Activated naive CD4-positive, alpha-beta T cell treated with anti-CD3 and anti-CD28 coated beads, Interleukin-2, amount 50 U/mL, for 72 hours (primary cell): ENCODE measurements around the gene EPS8L3. TPM values are rescaled to one million over a fixed set of nuclear protein-coding genes. Genes with fewer than 3 reads are reported as not detected.

Source experiments
- ATAC-seq, 2 donors: fragments of 150-1000 bp; cut with Tn5 transposase; 2 replicates each; pipeline ENCODE4 v1.10.0; 2021; ENCODE audit warnings: mild to moderate bottlenecking in 2 of 2, moderate library complexity in 2 of 2
- DNase-seq, 2 donors: peaks; one replicate each; pipeline ENCODE4 v3.0.0; 2021 to 2022; ENCODE audit warnings: low spot score in 2 of 2
- H3K27ac Mint-ChIP-seq, 2 donors: one replicate each; pipeline ENCODE4 v1.8.0; 2022; ENCODE audit warnings: mild to moderate bottlenecking in 2 of 2, mixed read lengths in 2 of 2
- H3K36me3 Mint-ChIP-seq, 2 donors: one replicate each; pipeline ENCODE4 v1.8.0; 2022; ENCODE audit warnings: mixed read lengths in 2 of 2
- H3K9me3 Mint-ChIP-seq, 2 donors: one replicate each; pipeline ENCODE4 v1.8.0; 2022; ENCODE audit warnings: mixed read lengths in 2 of 2
- total RNA-seq, 2 donors: library from RNA; stranded (reverse); gene quantifications; one replicate each; pipeline ENCODE4 v1.2.3, GENCODE V29; 2022

EPS8L3 gene
- total RNA-seq, 2 donors from 2014 or later, result not detected

DNA sequence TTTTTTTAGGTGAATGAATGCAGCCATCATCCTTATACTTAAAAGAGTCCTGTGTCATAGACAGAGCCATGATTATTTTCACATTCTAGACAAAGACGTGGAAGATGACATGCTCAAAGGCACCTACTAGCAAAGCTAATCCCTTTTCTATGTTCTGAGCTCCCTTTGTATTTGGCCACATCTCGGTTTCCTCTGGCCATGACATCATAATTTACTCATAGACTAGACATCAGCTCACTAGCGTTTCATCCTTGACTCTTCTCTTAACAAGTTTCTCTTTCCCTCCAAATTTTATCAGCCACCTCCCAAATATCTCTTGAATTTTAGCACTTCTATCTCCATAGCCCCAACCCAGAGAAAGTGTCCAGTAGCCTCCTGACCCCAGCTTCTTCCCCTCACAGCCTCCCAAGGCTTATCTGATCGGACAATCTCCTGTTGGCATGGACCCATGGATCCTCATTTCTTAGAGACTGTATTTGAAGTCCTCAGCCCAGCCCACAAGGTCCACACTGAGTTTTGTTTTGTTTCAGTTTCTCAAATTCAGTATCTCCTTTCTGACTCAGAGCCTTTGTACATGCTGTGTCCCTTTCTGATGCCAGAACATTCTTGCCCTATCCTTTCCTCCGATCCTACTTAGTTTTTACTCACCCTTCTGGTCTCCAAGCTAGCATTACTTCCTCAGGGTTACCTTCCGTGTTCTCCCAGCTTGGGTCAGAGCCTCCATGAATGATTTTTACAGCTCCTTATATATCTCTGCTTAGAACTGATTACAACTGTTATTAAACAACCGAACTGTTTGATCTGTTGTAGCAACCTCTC, 33.0 kb upstream of the EPS8L3 start:
- Mint-ChIP-seq H3K27ac (peak overlapping the region; percentile 7 to 54), H3K9me3 (no peaks in the 10 kb centered on the region), H3K36me3 (no peaks in the 10 kb centered on the region)
- DNase-seq (peak in 1 of 2 donors; percentile 0), ATAC-seq (peak; percentile 62 to 67)

DNA sequence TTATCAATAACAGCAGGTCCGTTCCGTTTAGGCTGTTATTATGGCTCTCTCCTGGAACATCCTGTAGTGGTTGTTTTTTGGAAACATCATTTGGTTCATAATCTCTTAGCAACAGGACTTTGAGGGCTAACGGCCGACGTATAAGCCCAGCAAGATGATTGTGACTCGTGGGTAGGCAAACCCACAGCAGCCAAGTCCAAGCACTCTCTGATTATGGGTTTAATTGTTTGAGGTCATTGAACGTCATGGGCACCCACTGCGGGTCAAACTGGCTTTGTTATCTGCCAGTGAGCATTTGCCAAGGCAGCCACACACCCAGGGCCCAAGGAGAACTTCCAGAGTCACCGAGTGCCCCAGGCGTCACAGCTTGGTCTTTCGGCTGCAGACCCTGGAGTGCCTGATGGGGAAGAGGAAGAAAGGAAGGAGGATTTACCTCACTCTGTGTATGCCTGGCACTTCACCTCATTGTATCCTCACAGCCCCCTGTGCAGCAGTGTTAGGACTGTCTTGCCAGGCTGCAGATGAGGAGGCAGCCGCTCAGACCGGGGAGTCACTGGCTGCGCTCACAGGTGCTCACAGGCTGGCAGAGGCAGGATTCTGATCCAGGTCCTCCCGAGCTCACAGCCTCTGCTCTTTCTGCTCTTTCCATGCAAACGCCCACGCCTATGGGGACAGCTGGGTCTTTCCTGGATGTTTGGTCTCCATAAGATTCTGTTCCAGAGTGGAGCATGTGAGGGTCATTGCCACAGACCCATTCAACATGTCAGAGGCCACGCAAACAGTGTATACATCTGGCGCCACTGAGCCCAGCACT, 30.8 kb upstream of the EPS8L3 start:
- Mint-ChIP-seq H3K36me3 (no peaks in the 10 kb centered on the region), H3K9me3 (no peaks in the 10 kb centered on the region), H3K27ac (peak overlapping the region in 1 of 2 donors; percentile 11)
- DNase-seq, result peak in 1 of 2 donors; percentile 45
- no peak for ATAC-seq

DNA sequence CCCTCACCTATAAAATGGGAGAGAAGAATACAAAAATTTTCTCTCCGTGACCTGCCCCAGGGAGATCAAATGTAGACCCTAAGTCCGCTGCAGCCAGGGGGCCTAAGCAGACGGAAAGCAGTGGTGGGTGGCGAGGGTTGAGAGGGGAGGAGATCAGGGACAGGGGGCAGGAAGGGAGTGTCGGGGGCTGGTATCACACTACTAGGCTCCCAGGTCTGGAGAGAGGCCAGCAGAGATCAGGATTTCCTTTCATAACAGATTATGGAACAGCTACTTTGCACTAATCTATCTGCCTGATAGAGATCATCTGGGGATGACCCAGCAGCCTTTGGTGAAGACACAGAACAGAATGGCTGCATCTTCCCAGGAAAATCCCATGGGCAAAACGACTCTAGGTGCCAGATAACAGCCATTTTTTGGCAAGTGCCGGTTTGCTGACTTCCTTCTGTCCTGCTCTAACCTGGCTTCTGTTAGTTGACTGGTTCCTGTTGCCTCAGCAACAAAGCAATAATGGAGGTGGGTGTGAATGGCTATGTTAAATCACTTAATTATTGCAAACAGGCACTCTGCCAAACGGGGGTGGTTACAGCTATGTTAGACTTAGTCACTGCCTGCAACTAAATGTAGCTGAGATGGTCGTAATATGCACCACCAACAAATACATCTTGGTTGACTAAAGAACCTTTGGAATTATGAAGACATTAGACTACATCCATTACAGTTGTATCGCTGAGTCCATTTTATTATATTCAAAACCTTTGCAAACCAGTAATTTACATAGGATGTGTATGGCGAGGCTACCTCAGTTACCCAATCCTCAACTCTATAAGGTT, 30.0 kb upstream of the EPS8L3 start:
- peak in 1 of 2 donors; percentile 17 for ATAC-seq
- H3K9me3 Mint-ChIP-seq, result no peaks in the 10 kb centered on the region
- H3K36me3 Mint-ChIP-seq, result no peaks in the 10 kb centered on the region
- DNase-seq, result peak in 1 of 2 donors; percentile 40
- H3K27ac Mint-ChIP-seq, result peak overlapping the region in 1 of 2 donors; percentile 56

DNA sequence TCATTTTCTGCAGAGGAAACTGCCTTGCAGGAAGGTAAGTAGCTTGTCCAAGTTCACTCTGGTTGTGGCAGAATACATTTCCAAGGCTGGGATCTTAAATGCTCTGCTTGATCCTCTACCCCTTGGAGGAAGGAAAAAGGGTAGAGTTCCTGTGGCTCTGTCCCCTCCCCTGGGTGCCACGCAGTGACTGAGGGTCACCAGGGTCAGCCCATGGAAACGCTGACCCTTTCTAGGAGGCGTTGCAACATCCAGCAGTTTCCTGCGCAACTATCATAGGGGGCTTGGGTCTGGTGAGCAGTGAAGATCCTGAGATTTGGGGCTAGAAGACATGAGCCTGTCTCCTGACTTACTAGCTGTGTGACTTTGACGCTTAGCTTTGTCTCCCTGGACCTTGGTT, 29.4 kb upstream of the EPS8L3 start:
- no peaks in the 10 kb centered on the region for H3K9me3 Mint-ChIP-seq
- no peaks in the 10 kb centered on the region for H3K36me3 Mint-ChIP-seq
- ATAC-seq, result no peak
- no peak for DNase-seq
- peak overlapping the region in 1 of 2 donors; percentile 56 for H3K27ac Mint-ChIP-seq

DNA sequence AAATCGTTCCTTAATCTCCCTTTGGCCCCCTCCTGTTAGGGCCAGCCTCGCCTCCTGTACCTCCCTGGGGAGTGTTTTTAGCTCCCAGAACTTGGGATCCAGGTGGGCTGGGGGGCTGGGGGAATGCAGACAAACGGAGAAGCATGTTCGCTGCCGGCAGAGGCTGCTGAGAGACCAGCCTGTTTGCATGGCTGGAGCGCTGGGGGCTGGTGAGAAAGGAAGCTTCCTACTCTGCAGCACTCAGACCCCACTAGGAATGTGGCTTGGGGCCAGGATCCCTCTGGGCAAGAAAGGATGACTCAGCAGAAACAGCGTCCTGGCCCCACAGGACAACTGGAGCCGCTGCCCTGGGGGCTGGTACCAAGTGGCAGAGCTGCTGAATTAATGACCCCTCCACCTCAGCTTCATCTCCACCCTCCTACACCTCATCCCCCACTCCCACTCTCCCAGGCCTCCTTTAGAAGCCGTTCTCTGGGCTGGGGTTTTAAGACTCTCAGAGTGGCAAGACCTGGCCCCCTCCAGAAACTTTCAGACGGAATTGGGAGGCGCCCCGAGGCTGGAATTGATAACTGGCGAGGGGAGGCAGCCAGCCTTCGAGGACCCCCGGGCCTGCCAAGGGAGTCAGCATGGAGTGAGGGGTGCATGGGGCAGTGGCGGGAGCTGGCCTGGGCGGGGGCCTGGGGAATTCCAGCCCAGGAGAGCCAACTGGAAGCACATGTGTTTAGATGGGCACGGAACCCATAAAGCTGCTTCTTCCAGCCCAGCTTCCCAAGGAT, 28.5 kb upstream of the EPS8L3 start:
- ATAC-seq (no peak), DNase-seq (peak in 1 of 2 donors; percentile 48)
- Mint-ChIP-seq H3K27ac (no peak overlapping the region), H3K9me3 (no peaks in the 10 kb centered on the region), H3K36me3 (no peaks in the 10 kb centered on the region)

DNA sequence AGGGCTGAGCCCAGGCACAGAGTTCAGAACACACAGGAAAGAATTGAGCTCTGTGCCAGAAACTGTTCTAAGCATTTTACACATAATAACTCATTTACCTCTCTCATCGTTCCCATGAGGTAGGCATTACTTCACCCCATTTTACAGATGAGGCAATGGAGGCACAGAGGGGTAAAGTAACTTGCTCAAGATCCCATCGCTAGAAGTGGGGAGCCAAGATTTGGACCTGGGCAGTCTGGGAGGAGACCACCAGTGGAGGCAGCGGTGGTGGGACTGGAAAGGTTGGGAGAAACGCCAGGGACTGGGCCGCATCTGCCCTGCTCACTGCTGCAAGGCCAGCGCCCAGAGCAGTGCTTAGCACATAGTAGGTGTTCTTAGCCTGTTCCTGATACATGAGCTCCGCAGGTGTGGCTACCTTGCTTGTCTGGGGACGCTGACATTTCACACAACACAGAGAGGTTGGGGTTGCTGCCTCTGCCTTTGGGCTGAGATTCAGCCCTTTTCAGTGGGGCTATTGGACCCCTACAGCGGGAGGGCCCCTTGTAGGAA, 27.8 kb upstream of the EPS8L3 start:
- Mint-ChIP-seq H3K9me3 (no peaks in the 10 kb centered on the region), H3K36me3 (no peaks in the 10 kb centered on the region), H3K27ac (peak overlapping the region; percentile 82 to 90)
- ATAC-seq, result no peak
- DNase-seq, result peak in 1 of 2 donors; percentile 33

DNA sequence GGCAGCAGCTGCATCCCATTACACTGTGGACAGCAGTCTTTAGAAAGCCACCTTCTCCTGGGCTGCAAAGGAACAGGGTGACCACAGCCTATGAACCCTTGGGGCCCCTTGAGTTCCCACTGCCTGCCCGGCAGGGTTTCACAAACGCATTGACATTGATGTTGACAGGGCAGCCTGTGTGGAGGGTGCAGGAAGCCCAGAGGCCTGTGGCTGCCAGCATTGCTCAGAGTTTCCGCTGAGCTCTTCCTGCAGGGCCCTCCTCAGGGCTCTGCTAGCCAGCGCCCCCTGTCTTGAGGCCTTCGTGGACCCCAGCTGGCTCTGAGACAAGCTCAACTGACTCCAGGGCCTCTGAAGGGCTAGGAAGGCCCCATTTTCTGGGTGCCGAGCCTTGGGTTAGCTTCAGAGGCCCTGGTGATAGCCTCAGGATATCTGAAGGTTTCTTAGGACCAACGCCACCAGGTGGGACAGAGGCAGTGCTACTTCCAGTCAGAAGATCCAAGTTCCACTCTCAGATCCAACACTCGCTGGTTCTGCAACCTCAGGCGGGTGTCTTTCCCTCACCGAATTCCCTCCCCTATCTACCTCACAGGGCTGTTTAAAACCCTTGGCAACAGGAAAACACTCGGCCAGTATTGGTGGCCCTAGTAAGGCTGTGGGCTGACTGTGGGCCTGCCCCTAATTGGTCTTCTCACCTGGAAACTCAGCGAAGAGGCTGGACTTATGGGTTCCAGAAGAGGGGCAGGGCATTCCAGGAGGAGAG, 27.2 kb upstream of the EPS8L3 start:
- Mint-ChIP-seq H3K36me3 (no peaks in the 10 kb centered on the region), H3K27ac (peak overlapping the region; percentile 82 to 90), H3K9me3 (no peaks in the 10 kb centered on the region)
- DNase-seq (peak; percentile 78 to 85), ATAC-seq (peak; percentile 95 to 96)

DNA sequence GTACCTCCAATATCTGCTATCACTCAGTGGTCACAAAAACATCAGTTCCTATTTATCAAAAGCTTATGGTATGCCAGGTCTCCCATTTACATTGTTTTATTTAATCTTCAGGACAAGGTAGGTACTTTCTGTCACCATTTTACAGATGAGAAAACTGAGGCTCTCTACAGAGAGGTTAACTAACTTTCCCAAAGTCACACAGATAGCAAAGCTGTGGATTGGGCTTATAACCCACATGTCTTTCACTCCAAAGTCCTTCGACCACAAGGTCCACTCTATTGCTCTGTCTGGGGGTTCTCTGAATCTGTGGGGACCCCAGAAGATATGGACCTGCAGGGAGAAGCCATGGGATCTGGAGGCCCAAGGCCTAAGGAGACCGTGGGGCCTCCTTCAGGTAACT, 26.6 kb upstream of the EPS8L3 start:
- Mint-ChIP-seq H3K9me3 (no peaks in the 10 kb centered on the region), H3K36me3 (no peaks in the 10 kb centered on the region), H3K27ac (peak overlapping the region; percentile 90 to 92)
- DNase-seq (no peak), ATAC-seq (no peak)

DNA sequence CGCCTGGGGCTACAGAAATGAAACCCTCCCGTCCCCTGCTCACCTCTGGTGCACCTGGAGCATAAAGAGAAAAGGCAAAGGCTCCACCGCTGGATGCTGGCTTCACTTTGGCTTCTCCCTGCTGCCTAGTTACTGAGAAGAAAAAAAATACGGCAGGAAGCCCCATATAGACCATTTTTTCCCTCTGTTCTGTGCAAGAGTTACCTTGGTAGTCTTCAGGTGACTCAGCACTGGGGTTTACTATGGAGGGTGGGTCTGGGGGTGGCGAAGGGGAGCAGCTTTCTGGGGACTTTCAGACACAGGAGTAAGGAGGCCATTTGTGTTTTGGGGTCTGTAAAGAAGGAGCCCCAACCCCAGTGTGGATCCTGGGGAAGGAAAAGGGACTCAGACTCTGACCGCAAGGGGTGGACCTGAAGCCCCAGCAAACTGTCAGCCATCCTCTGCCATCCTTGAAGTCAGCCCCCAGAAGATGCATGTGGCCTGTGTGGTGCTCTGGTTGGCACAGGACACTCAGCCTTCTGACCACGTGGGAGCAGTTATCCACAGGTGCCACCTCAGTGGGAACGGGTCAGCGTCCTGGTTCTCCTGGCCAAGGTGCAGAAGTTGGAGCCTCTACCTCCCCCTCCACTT, 25.9 kb upstream of the EPS8L3 start:
- H3K36me3 Mint-ChIP-seq, result no peaks in the 10 kb centered on the region
- peak overlapping the region; percentile 90 to 92 for H3K27ac Mint-ChIP-seq

DNA sequence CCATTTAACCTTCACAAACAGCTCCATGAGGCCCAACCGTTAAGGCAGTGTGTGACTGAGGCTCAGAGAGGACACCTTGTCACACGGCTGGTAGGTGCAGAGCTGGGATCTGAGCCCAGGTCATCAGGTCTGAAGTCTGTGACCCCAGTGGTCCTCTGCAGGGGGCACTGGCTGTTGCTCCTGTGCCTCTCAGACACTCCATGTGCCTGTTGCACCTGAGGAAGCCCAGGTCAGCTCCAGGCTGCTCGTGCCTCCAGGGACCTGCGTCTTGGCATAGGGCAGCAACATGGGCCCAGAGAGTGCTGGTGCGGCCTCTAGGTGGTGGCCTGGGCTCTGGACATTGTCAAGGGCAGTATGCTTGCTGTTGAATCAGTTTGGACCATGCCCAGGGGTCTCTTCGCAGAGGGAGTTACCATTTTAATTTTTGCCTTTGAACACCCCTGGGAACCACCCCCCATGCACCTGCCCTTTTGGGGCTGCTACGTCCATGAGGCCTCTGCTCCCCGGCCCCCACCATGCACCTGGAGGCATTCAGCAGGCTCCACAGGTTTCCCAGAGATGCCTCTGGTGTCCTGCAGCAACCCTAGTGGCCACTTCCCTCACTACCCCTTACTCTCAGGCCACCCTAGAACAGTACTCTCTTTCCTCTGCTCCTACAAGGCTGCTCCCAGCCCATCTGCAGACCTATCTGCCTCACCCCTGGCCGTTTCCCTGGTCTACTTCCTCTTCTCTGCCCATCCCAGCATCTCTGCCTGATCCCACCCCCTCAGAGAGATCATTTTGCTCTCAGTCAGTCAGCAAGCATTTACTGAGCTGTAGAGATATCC, 25.2 kb upstream of the EPS8L3 start:
- Mint-ChIP-seq H3K9me3 (no peaks in the 10 kb centered on the region), H3K36me3 (no peaks in the 10 kb centered on the region), H3K27ac (peak overlapping the region; percentile 18 to 90)
- ATAC-seq (no peak), DNase-seq (peak in 1 of 2 donors; percentile 52)

More for the DNA sequence above, 25.9 kb upstream of the EPS8L3 start:
- no peak for ATAC-seq
- no peaks in the 10 kb centered on the region for H3K9me3 Mint-ChIP-seq
- DNase-seq, result peak in 1 of 2 donors; percentile 31

DNA sequence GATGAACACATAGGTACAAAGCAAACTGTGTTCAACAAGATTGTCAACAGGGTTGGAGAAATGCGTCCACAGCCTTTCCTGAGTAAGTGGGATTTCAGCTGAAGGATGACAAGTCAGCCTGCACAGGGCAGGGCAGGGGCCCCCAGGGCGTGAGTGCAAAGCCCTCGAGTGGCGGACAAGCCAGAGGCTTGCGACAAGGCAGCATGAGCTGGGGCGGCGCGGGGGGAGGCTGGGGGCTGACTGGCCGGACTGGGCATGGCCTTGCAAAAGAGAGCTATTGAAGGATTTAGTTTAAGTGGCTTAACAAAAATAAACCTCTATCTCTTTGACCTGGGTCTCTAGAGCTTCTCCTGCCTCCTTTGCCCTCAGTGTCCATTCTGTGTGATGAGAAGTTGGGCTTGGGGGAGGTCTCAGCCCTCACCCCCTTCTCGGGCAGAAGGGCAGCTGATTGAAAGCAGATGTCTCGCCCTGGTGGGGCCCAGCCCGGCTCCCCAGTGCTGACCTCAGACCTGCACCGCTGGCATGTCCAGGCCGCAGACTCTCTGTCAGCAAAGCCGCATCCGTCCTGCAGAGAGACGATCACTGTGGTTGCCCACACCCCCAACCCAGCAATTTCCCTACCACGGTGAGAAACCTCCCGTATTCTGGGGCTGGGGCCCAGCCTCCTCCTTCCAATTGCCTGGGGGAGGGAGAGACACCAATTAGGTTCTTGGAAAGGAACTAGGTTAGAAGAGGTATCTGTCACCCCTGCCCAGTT, 24.3 kb upstream of the EPS8L3 start:
- H3K27ac Mint-ChIP-seq, result peak overlapping the region in 1 of 2 donors; percentile 19
- no peak for ATAC-seq
- DNase-seq, result peak in 1 of 2 donors; percentile 51

DNA sequence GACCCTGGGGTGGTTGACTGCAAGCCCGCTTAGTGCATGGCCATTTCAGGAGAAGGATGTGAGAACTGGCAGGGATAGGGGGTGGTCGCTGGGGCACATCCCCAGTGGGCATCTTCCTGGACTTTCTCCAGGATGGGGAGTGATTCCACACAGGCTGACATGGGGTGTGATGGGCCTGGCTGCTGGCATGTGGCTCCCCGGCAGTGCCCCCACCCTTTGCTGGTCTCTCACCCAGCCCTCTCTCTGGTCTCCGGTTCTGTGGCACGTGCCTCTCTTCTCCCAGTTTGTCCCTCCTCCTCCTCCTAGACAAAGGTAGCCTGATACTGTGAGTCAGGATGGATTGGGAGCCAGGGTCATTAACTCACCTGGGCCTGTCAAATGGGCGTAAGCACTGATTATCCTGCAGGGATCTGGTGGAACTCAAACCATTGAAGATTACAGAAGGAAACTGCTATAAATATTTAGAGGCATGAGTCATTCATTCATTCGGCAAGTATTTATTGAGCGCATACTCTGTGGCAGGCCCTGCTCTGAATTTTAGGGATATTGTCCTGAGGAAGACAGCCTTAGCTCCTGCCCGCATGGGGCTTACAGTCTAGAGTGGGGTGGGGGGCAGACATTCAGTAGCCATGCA, 23.6 kb upstream of the EPS8L3 start:
- no peak for DNase-seq
- Mint-ChIP-seq H3K36me3 (no peaks in the 10 kb centered on the region), H3K27ac (peak overlapping the region in 1 of 2 donors; percentile 19), H3K9me3 (no peaks in the 10 kb centered on the region)
- no peak for ATAC-seq

More for the DNA sequence above, 24.3 kb upstream of the EPS8L3 start:
- no peaks in the 10 kb centered on the region for H3K9me3 Mint-ChIP-seq
- H3K36me3 Mint-ChIP-seq, result no peaks in the 10 kb centered on the region

DNA sequence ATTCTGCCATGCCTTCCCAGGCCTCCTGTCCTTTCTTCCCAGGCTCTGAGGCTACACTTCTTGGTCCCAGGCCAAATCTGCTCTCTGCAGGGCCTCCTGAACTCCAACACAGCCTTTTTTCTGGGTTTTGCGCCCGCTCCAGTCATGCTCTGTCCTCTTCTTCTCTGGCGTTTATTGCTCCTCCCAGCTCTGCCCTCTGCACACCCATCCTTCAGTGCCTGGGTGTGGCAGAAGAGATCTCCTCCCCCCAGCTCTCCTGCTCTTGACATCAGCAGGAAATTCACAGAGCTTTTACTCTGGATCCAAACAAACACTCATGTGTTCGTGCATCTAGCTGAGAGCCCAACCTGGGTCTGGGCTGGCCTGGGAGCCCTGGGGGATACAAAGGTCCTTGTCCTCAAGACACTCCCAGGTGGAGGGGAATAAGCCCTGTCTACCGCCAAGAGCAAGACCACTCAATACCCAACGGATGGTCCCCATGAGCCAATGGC, 22.9 kb upstream of the EPS8L3 start:
- DNase-seq (no peak), ATAC-seq (no peak)
- Mint-ChIP-seq H3K27ac (peak overlapping the region in 1 of 2 donors; percentile 19), H3K36me3 (no peaks in the 10 kb centered on the region), H3K9me3 (no peaks in the 10 kb centered on the region)
